Measurements from ENCODE around the gene SRD5A1.
A peak's percentile ranks its signal among the peaks of the same experiment; 100 is the strongest.

The SRD5A1 gene

GRCh38 chr5:6634788-6635430 is 1.7 kb downstream of the SRD5A1 start:
- no peak overlapping the region for H2BK15ac ChIP-seq (replicated peaks; ENCODE audit: low read depth)
- DNase-seq: no peak
- H3K36me3 ChIP-seq (ENCODE audit: control insufficient read depth, insufficient read depth, low read length): peaks cover 6% of the 10 kb centered on the region
- WGBS (ENCODE audit: extremely low coverage, insufficient coverage, low lambda C conversion rate): no CpG with 5 or more reads among the region's 5 CpGs
- H3K79me2 ChIP-seq (ENCODE audit: control insufficient read depth, insufficient read depth, low read length): peaks cover 44% of the 10 kb centered on the region
- H3K79me1 ChIP-seq (ENCODE audit: low read length): peaks cover 30% of the 10 kb centered on the region
- H3K18ac ChIP-seq (ENCODE audit: low read length): no peak overlapping the region
- H3K9ac ChIP-seq (ENCODE audit: low read length): peak overlapping the region; percentile 19
- no peak overlapping the region for H3K4ac ChIP-seq (ENCODE audit: low read depth, low read length)
- H3K23ac ChIP-seq (ENCODE audit: low read length): no peak overlapping the region
- H4K5ac ChIP-seq (ENCODE audit: low read length): no peak overlapping the region
- H2BK5ac ChIP-seq (ENCODE audit: low read length): no peak overlapping the region
- no peak overlapping the region for H3K56ac ChIP-seq (ENCODE audit: low read length)
- peaks cover 4% of the 10 kb centered on the region for H3K4me1 ChIP-seq (ENCODE audit: control insufficient read depth, low read depth, low read length)
- no peak overlapping the region for H3K27ac ChIP-seq (ENCODE audit: low read depth, low read length)
- H3K4me3 ChIP-seq (ENCODE audit: low read length): no peak overlapping the region
- H3K4me2 ChIP-seq (ENCODE audit: low read length): no peak overlapping the region
- no peaks in the 10 kb centered on the region for H3K27me3 ChIP-seq (ENCODE audit: insufficient read depth, low read length, poor library complexity)
- no peak overlapping the region for H2AK5ac ChIP-seq (ENCODE audit: low read length)
- H2BK120ac ChIP-seq (ENCODE audit: low read depth, low read length): no peak overlapping the region
- no peak overlapping the region for H4K8ac ChIP-seq (ENCODE audit: low read depth, low read length)

GRCh38 chr5:6636293-6636692 is 3.1 kb downstream of the SRD5A1 start:
- Histone ChIP-seq H3K9ac (ENCODE audit: low read length) (no peak overlapping the region), H2BK5ac (ENCODE audit: low read length) (no peak overlapping the region), H2BK120ac (ENCODE audit: low read depth, low read length) (no peak overlapping the region), H3K27ac (ENCODE audit: low read depth, low read length) (no peak overlapping the region), H3K79me2 (ENCODE audit: control insufficient read depth, insufficient read depth, low read length) (peaks cover 30% of the 10 kb centered on the region), H2BK15ac (replicated peaks; ENCODE audit: low read depth) (no peak overlapping the region), H3K27me3 (ENCODE audit: insufficient read depth, low read length, poor library complexity) (no peaks in the 10 kb centered on the region), H3K4me1 (ENCODE audit: control insufficient read depth, low read depth, low read length) (peaks cover 2% of the 10 kb centered on the region), H4K8ac (ENCODE audit: low read depth, low read length) (no peak overlapping the region), H3K4me3 (ENCODE audit: low read length) (no peak overlapping the region), H3K23ac (ENCODE audit: low read length) (no peak overlapping the region), H3K4ac (ENCODE audit: low read depth, low read length) (no peak overlapping the region), H3K56ac (ENCODE audit: low read length) (no peak overlapping the region), H3K36me3 (ENCODE audit: control insufficient read depth, insufficient read depth, low read length) (no peaks in the 10 kb centered on the region), H3K4me2 (ENCODE audit: low read length) (no peak overlapping the region), H2AK5ac (ENCODE audit: low read length) (no peak overlapping the region), H3K79me1 (ENCODE audit: low read length) (peaks cover 28% of the 10 kb centered on the region), H3K18ac (ENCODE audit: low read length) (no peak overlapping the region), H4K5ac (ENCODE audit: low read length) (no peak overlapping the region)
- no peak for DNase-seq
- WGBS (ENCODE audit: extremely low coverage, insufficient coverage, low lambda C conversion rate): no CpG with 5 or more reads among the region's 5 CpGs

- H4K8ac ChIP-seq (ENCODE audit: low read depth, low read length): no peak overlapping the region
- no peak for DNase-seq
- no peak overlapping the region for H3K4me3 ChIP-seq (ENCODE audit: low read length)
- H2BK120ac ChIP-seq (ENCODE audit: low read depth, low read length): no peak overlapping the region
- no peak overlapping the region for H3K23ac ChIP-seq (ENCODE audit: low read length)
- H3K27me3 ChIP-seq (ENCODE audit: insufficient read depth, low read length, poor library complexity): no peaks in the 10 kb centered on the region
- peaks cover 28% of the 10 kb centered on the region for H3K79me1 ChIP-seq (ENCODE audit: low read length)
- H2AK5ac ChIP-seq (ENCODE audit: low read length): no peak overlapping the region
- peaks cover 23% of the 10 kb centered on the region for H3K79me2 ChIP-seq (ENCODE audit: control insufficient read depth, insufficient read depth, low read length)
- no peak overlapping the region for H2BK15ac ChIP-seq (replicated peaks; ENCODE audit: low read depth)
- H3K36me3 ChIP-seq (ENCODE audit: control insufficient read depth, insufficient read depth, low read length): no peaks in the 10 kb centered on the region
- H3K56ac ChIP-seq (ENCODE audit: low read length): no peak overlapping the region
- H3K27ac ChIP-seq (ENCODE audit: low read depth, low read length): no peak overlapping the region
- no peak overlapping the region for H3K4ac ChIP-seq (ENCODE audit: low read depth, low read length)
- no peak overlapping the region for H3K18ac ChIP-seq (ENCODE audit: low read length)
- no peaks in the 10 kb centered on the region for H3K4me1 ChIP-seq (ENCODE audit: control insufficient read depth, low read depth, low read length)
- H2BK5ac ChIP-seq (ENCODE audit: low read length): no peak overlapping the region
- H4K5ac ChIP-seq (ENCODE audit: low read length): no peak overlapping the region
- no CpG with 5 or more reads among the region's 10 CpGs for WGBS (ENCODE audit: extremely low coverage, insufficient coverage, low lambda C conversion rate)
- H3K9ac ChIP-seq (ENCODE audit: low read length): no peak overlapping the region
- no peak overlapping the region for H3K4me2 ChIP-seq (ENCODE audit: low read length)
Observed at GRCh38 chr5:6637022-6637421, 3.8 kb downstream of the SRD5A1 start.

GRCh38 chr5:6637590-6637989 is 4.3 kb downstream of the SRD5A1 start:
- Histone ChIP-seq H3K27ac (ENCODE audit: low read depth, low read length) (no peak overlapping the region), H3K9ac (ENCODE audit: low read length) (no peak overlapping the region), H3K4me3 (ENCODE audit: low read length) (no peak overlapping the region), H3K4me1 (ENCODE audit: control insufficient read depth, low read depth, low read length) (no peaks in the 10 kb centered on the region), H2BK120ac (ENCODE audit: low read depth, low read length) (no peak overlapping the region), H3K18ac (ENCODE audit: low read length) (no peak overlapping the region), H2BK5ac (ENCODE audit: low read length) (no peak overlapping the region), H3K79me1 (ENCODE audit: low read length) (peaks cover 26% of the 10 kb centered on the region), H4K5ac (ENCODE audit: low read length) (no peak overlapping the region), H2AK5ac (ENCODE audit: low read length) (no peak overlapping the region), H3K36me3 (ENCODE audit: control insufficient read depth, insufficient read depth, low read length) (no peaks in the 10 kb centered on the region), H2BK15ac (replicated peaks; ENCODE audit: low read depth) (no peak overlapping the region), H3K4ac (ENCODE audit: low read depth, low read length) (no peak overlapping the region), H3K56ac (ENCODE audit: low read length) (no peak overlapping the region), H4K8ac (ENCODE audit: low read depth, low read length) (no peak overlapping the region), H3K27me3 (ENCODE audit: insufficient read depth, low read length, poor library complexity) (no peaks in the 10 kb centered on the region), H3K79me2 (ENCODE audit: control insufficient read depth, insufficient read depth, low read length) (peaks cover 17% of the 10 kb centered on the region), H3K4me2 (ENCODE audit: low read length) (no peak overlapping the region), H3K23ac (ENCODE audit: low read length) (no peak overlapping the region)
- no CpG with 5 or more reads among the region's 6 CpGs for WGBS (ENCODE audit: extremely low coverage, insufficient coverage, low lambda C conversion rate)
- peak; percentile 23 for DNase-seq

GRCh38 chr5:6638236-6638635 is 5.0 kb downstream of the SRD5A1 start:
- no peak overlapping the region for H3K18ac ChIP-seq (ENCODE audit: low read length)
- H3K4me1 ChIP-seq (ENCODE audit: control insufficient read depth, low read depth, low read length): no peaks in the 10 kb centered on the region
- H3K9ac ChIP-seq (ENCODE audit: low read length): no peak overlapping the region
- H3K4me2 ChIP-seq (ENCODE audit: low read length): no peak overlapping the region
- no peak overlapping the region for H4K8ac ChIP-seq (ENCODE audit: low read depth, low read length)
- no peak overlapping the region for H4K5ac ChIP-seq (ENCODE audit: low read length)
- H3K36me3 ChIP-seq (ENCODE audit: control insufficient read depth, insufficient read depth, low read length): no peaks in the 10 kb centered on the region
- no peak overlapping the region for H3K56ac ChIP-seq (ENCODE audit: low read length)
- WGBS (ENCODE audit: extremely low coverage, insufficient coverage, low lambda C conversion rate): no CpG with 5 or more reads among the region's 4 CpGs
- no peak overlapping the region for H3K4ac ChIP-seq (ENCODE audit: low read depth, low read length)
- H2BK5ac ChIP-seq (ENCODE audit: low read length): no peak overlapping the region
- no peak overlapping the region for H3K4me3 ChIP-seq (ENCODE audit: low read length)
- no peaks in the 10 kb centered on the region for H3K27me3 ChIP-seq (ENCODE audit: insufficient read depth, low read length, poor library complexity)
- H3K79me1 ChIP-seq (ENCODE audit: low read length): peaks cover 26% of the 10 kb centered on the region
- H3K27ac ChIP-seq (ENCODE audit: low read depth, low read length): no peak overlapping the region
- DNase-seq: no peak
- H2BK15ac ChIP-seq (replicated peaks; ENCODE audit: low read depth): no peak overlapping the region
- H3K23ac ChIP-seq (ENCODE audit: low read length): no peak overlapping the region
- H3K79me2 ChIP-seq (ENCODE audit: control insufficient read depth, insufficient read depth, low read length): peaks cover 15% of the 10 kb centered on the region
- no peak overlapping the region for H2BK120ac ChIP-seq (ENCODE audit: low read depth, low read length)
- no peak overlapping the region for H2AK5ac ChIP-seq (ENCODE audit: low read length)

- H3K56ac ChIP-seq (ENCODE audit: low read length): no peak overlapping the region
- H3K4ac ChIP-seq (ENCODE audit: low read depth, low read length): no peak overlapping the region
- no peak overlapping the region for H2AK5ac ChIP-seq (ENCODE audit: low read length)
- H3K36me3 ChIP-seq (ENCODE audit: control insufficient read depth, insufficient read depth, low read length): no peaks in the 10 kb centered on the region
- no peak overlapping the region for H3K4me2 ChIP-seq (ENCODE audit: low read length)
- no peak overlapping the region for H4K5ac ChIP-seq (ENCODE audit: low read length)
- H3K4me3 ChIP-seq (ENCODE audit: low read length): no peak overlapping the region
- WGBS (ENCODE audit: extremely low coverage, insufficient coverage, low lambda C conversion rate): no CpG with 5 or more reads among the region's 1 CpG
- no peak overlapping the region for H2BK5ac ChIP-seq (ENCODE audit: low read length)
- no peak overlapping the region for H3K23ac ChIP-seq (ENCODE audit: low read length)
- H3K18ac ChIP-seq (ENCODE audit: low read length): no peak overlapping the region
- H3K27me3 ChIP-seq (ENCODE audit: insufficient read depth, low read length, poor library complexity): no peaks in the 10 kb centered on the region
- no peak overlapping the region for H2BK15ac ChIP-seq (replicated peaks; ENCODE audit: low read depth)
- no peak overlapping the region for H3K9ac ChIP-seq (ENCODE audit: low read length)
- no peak overlapping the region for H3K27ac ChIP-seq (ENCODE audit: low read depth, low read length)
- no peak overlapping the region for H4K8ac ChIP-seq (ENCODE audit: low read depth, low read length)
- peaks cover 9% of the 10 kb centered on the region for H3K79me1 ChIP-seq (ENCODE audit: low read length)
- H2BK120ac ChIP-seq (ENCODE audit: low read depth, low read length): no peak overlapping the region
- DNase-seq: no peak
- no peaks in the 10 kb centered on the region for H3K4me1 ChIP-seq (ENCODE audit: control insufficient read depth, low read depth, low read length)
- H3K79me2 ChIP-seq (ENCODE audit: control insufficient read depth, insufficient read depth, low read length): peaks cover 2% of the 10 kb centered on the region
Observed at GRCh38 chr5:6642655-6643054, 9.4 kb downstream of the SRD5A1 start.
